Measurements from ENCODE around the gene ARL5C. TPM values are rescaled to one million over a fixed set of nuclear protein-coding genes. Genes with fewer than 3 reads are reported as not detected.
"Not testable (repeated sequence)": the region's sequence is repeated elsewhere in the genome, so short reads cannot be mapped to it uniquely, and the experiment has no call there.

ARL5C gene
- total RNA-seq, 2 donors from 2014 or later, result not detected

- no peak for DNase-seq
- Histone ChIP-seq H3K9me3 (no peaks in the 10 kb centered on the region), H3K27me3 (no peaks in the 10 kb centered on the region), H3K36me3 (no peaks in the 10 kb centered on the region), H3K27ac (no peak overlapping the region), H3K4me1 (no peaks in the 10 kb centered on the region), H3K9ac (ENCODE audit: low read depth in 2 of 2, low read length in 2 of 2) (no peak overlapping the region), H3K4me3 (no peak overlapping the region)
- intact Hi-C loops (cut with DNase I), result no loop called here
- no peak for TF ChIP-seq CTCF (IDR thresholded peaks at IDR 0.05)
Measured at GRCh38 chr17:39138431-39139160, 27.4 kb downstream of the ARL5C start.

GRCh38 chr17:39134878-39135277 is 31.1 kb downstream of the ARL5C start:
- no peak for TF ChIP-seq CTCF (IDR thresholded peaks at IDR 0.05)
- H3K36me3 ChIP-seq, result no peaks in the 10 kb centered on the region
- intact Hi-C loops (cut with DNase I), result no loop called here
- no peak overlapping the region for H3K4me3 ChIP-seq
- no peaks in the 10 kb centered on the region for H3K27me3 ChIP-seq
- H3K27ac ChIP-seq, result no peak overlapping the region
- H3K9ac ChIP-seq (ENCODE audit: low read depth in 2 of 2, low read length in 2 of 2), result no peak overlapping the region
- DNase-seq, result no peak
- H3K9me3 ChIP-seq, result no peaks in the 10 kb centered on the region
- no peaks in the 10 kb centered on the region for H3K4me1 ChIP-seq

GRCh38 chr17:39132192-39132610 is 33.8 kb downstream of the ARL5C start:
- intact Hi-C loops (cut with DNase I), result no loop called here
- H3K4me1 ChIP-seq, result no peaks in the 10 kb centered on the region
- no peaks in the 10 kb centered on the region for H3K27me3 ChIP-seq
- no peak for DNase-seq
- no peak overlapping the region for H3K27ac ChIP-seq
- no peak overlapping the region for H3K4me3 ChIP-seq
- H3K9ac ChIP-seq (ENCODE audit: low read depth in 2 of 2, low read length in 2 of 2), result no peak overlapping the region
- no peaks in the 10 kb centered on the region for H3K9me3 ChIP-seq
- TF ChIP-seq CTCF (IDR thresholded peaks at IDR 0.05), result no peak
- no peaks in the 10 kb centered on the region for H3K36me3 ChIP-seq

GRCh38 chr17:39131616-39132015 is 34.3 kb downstream of the ARL5C start:
- no peaks in the 10 kb centered on the region for H3K27me3 ChIP-seq
- no peak for TF ChIP-seq CTCF (IDR thresholded peaks at IDR 0.05)
- no peaks in the 10 kb centered on the region for H3K4me1 ChIP-seq
- H3K9me3 ChIP-seq, result no peaks in the 10 kb centered on the region
- intact Hi-C loops (cut with DNase I), result no loop called here
- no peaks in the 10 kb centered on the region for H3K36me3 ChIP-seq
- no peak overlapping the region for H3K9ac ChIP-seq (ENCODE audit: low read depth in 2 of 2, low read length in 2 of 2)
- H3K27ac ChIP-seq, result no peak overlapping the region
- no peak overlapping the region for H3K4me3 ChIP-seq
- no peak for DNase-seq

GRCh38 chr17:39130205-39130604 is 35.8 kb downstream of the ARL5C start:
- Histone ChIP-seq H3K27me3 (no peaks in the 10 kb centered on the region), H3K4me3 (no peak overlapping the region), H3K9me3 (no peaks in the 10 kb centered on the region), H3K36me3 (no peaks in the 10 kb centered on the region), H3K9ac (ENCODE audit: low read depth in 2 of 2, low read length in 2 of 2) (no peak overlapping the region), H3K27ac (no peak overlapping the region), H3K4me1 (no peaks in the 10 kb centered on the region)
- no peak for TF ChIP-seq CTCF (IDR thresholded peaks at IDR 0.05)
- intact Hi-C loops (cut with DNase I), result no loop called here
- no peak for DNase-seq

- H3K36me3 ChIP-seq; intact Hi-C loops (cut with DNase I); H3K4me1 ChIP-seq; DNase-seq; H3K9ac ChIP-seq (ENCODE audit: low read depth in 2 of 2, low read length in 2 of 2); H3K27ac ChIP-seq; H3K9me3 ChIP-seq; H3K27me3 ChIP-seq; H3K4me3 ChIP-seq: not testable (repeated sequence)
Measured at GRCh38 chr17:39129544-39129943, 36.4 kb downstream of the ARL5C start.

All from colonic mucosa (tissue), 4 donors.